ELF-1 (cell line): ENCODE results near the gene TLE4.

Source experiments
- DNase-seq: peaks from one replicate; pipeline ENCODE4 v3.0.0-alpha.2; 2016; ENCODE audit warnings: low read depth, low spot score

TLE4 gene

GRCh38 chr9:79572032-79572607 lies 355 bp downstream of the TLE4 start:
- no peak for DNase-seq

DNA sequence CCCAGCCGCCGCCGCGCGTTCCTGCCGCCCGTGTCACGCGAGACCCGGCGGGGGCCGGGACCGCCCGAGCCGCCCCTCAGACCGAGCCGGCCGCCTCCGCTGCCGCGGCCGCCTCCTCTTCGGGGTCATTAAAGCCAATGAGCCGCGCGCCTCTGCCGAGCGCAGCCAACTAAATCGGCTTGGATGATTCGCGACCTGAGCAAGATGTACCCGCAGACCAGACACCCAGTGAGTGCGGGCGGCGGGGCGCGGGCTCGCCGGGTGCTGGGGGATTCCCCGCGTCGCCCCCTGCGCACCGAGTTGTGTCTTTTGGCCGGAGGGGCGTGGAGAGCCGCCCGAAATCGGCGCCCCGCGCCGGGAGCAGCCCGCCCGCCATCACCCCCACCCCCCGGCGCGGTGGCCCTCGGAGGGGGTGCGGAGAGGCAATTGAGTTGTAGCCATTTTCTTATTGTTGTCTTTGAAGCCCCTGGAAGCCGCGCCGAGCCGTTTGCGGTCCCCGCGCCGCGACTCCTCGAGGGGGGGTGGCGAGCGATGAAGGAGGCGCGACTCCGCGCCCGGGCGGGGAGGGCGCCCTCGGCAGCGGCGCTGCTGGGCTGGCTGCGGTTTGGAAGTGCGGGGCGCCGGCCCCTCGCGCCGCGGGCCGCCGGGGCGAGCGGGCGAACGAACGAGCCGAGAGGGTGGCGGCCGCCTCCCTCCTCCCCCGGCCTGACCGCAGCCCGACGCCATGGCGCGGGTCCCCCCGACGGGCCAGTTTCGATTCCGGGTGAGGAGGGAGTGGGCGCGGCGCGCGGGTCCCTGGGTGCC lies 1.0 kb downstream of the TLE4 start:
- peak; percentile 55 for DNase-seq

DNA sequence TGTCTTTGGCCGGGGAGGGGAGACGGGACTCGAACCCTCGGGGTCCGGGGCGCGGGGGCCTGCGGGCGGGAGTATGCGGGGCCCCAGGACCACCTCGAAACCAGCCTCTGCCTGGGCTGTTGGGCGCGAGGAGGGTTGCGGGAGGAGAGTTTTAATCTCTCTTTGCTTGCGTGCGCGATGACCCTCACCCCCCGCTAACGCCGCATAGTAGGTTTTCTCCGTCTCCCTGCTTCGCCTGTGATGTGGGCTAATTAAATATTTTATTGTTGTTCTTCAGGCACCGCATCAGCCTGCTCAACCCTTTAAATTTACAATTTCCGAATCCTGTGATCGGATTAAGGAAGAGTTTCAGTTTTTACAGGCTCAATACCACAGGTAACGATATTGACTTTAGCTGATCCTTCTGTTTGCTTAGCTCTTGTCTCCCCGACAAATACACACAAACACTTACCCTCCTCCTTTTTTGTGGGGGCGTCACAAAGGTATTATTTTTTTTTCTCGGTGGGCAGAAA lies 1.7 kb downstream of the TLE4 start:
- peak; percentile 23 for DNase-seq

DNA sequence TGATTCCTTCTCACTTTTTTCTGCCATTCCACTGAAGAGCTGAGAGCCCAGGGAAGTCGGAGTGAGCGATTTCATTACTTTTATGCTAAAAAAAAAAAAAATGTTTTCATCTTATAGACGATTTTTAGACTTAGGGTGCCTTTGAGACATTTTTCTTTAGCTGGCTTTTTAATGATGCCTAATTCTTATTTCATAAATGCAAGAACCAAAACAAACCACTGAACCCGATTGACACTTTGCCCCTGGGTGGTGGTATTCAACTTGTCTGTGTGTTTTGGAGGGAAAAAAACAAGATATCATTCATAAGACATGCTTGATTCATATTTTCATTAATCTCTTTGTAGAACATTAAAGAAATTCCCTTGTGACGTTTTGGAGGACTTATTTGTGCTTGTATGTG lies 2.4 kb downstream of the TLE4 start:
- no peak for DNase-seq

DNA sequence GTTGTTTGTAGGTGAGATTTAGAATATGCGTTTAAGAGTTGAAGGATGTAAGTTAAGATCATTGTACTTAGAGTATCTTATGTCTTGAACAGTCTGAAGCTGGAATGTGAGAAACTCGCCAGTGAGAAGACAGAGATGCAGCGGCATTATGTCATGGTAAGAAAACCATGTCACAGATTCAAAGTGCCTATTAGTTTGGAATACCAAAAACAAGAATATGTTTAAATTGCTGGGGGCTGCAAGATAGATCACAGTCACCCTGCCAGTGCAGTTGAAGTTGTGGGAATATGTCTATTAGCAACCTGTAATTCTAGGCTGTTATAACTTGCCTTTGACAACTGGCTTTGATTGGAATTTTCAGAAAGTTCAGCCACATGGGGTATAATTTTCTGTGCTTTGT lies 3.0 kb downstream of the TLE4 start:
- no peak for DNase-seq

GRCh38 chr9:79575547-79575946 lies 3.8 kb downstream of the TLE4 start:
- no peak for DNase-seq

GRCh38 chr9:79577969-79578723 lies 6.4 kb downstream of the TLE4 start:
- DNase-seq: no peak

- DNase-seq: no peak
These were observed 7.1 kb downstream of the TLE4 start for GRCh38 chr9:79578891-79579290.

DNA sequence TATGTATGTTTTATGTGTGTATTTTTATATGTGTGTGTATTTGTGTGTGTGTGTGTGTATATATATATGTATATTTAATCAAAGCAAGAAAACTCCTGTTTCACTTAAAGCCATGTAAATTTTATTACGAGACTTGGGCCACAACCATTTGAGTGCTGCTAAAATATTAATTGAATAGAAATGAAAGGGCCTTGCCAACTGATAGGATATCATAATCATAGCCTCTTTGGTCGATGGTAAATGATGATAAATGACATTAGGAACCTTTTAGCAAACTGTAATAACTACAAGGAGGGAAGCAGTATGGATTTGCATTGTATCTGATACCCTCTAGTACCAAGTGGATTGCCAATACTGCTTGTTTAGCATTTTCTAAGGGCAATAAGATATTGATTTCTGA lies 7.9 kb downstream of the TLE4 start:
- DNase-seq: no peak

GRCh38 chr9:79580055-79580454 lies 8.3 kb downstream of the TLE4 start:
- no peak for DNase-seq

DNA sequence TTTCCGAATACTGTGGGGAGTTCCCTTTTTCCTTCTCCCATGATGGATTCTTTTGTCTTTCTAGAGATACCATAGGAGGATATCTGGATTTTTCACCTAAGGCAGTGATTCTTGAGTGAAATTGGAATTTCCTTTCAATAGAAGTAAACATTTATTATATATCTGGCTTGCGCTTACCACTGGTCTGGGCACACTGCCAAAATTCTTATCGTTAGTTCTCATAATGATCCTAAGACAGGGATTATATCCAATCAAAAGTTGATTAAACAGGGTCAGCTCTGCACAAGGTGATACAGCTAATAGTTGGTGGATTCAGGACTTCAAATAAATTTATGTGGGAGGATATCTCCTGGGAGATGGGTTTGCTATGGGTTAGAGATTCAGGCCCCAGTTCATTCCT lies 9.6 kb downstream of the TLE4 start:
- DNase-seq: no peak

DNA sequence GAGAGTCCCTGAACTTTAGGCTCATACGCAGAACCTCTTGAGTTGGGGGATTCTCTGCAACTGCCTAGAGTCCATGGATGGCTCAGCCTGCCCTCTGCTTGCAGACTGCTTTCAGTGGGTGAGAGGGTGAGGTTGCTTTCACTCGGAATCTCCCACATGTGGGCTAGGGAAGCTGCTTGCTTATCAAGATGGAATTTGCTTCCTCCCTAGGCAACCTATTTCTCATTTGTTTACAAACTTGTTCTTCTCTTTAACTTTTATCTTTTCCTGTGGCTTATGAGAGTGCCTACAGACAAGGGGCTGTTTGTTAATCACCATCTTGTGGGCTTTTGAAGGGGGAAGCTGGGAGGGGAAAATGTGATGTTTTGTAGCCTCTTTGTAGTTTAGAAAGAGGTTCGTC lies 10.0 kb downstream of the TLE4 start:
- DNase-seq: peak; percentile 13

DNA sequence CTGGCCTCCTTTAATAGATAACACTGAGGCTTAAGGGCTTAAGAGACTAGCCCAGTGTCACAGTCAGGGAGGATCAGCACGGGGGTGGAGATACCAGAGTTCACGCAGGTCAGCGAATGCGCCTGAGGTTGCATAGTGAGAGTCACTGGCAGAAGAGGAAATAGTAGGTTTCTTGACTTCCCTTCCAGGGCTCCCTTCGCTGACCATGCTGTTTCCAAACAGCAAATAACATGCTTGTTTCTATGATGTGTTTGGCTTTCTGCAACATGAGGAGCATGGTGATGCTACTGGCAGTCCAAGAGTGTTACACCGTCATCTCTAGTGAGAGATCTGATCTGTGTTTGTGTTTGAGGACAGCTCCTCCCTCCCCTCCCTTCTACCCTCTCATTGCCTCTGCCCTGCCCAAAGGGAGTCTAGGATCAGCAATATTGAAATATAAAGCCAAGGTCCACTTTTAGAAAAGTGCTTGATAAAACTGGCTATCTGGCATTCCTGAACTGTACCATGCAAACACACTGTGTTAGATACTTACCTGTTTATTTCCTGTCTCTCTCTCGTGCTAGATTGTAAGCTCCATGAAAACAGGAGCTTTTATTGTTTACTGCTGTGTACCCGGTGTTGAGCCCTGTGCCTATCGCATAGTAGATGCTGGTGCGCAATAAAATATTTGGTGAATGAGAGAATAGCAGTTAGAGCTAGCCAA lies 12.3 kb downstream of the TLE4 start:
- DNase-seq: peak; percentile 61

- DNase-seq: no peak
These were observed 12.9 kb downstream of the TLE4 start for GRCh38 chr9:79584655-79584982.

- DNase-seq: no peak
These were observed 16.9 kb downstream of the TLE4 start for GRCh38 chr9:79588488-79589223.

- DNase-seq: no peak
These were observed 19.7 kb downstream of the TLE4 start for GRCh38 chr9:79591458-79591857.

GRCh38 chr9:79592726-79593493 lies 21.1 kb downstream of the TLE4 start:
- DNase-seq: no peak

DNA sequence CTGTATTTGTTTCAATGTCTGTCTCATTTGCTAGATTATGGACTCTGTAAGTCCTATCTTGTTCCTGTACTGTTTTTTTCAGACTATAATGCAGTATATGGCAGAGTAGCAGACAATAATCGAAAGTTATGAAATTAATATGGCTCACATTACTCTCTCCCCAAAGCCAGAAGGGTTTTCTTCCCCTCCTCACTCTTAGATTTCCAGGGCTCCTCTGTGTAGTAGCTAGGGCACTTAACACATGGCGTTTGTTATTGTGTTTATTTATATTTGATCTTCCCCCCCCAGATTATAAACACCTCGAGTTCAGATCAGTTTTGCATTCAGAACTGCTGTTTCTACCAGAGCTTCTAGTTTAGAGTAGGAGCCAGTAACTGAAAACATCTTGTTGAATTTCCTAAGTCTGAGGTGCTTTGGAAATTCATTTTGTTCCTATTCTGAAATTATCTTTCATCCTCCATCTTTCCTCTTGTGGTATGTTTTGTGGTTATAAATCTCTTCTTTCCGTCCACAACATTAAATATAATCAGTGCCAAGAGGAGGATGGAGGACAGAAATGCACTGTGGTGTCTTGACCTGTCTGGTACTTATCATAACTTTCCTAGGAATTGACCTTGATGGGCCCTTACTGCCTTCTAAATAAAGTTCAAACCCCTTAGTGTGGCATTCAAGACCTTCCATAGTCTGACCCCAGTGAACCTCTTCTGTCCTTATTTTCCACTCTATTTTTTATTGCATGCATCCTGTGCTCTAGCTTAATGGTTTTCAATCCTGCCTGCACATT lies 27.0 kb downstream of the TLE4 start:
- no peak for DNase-seq

DNA sequence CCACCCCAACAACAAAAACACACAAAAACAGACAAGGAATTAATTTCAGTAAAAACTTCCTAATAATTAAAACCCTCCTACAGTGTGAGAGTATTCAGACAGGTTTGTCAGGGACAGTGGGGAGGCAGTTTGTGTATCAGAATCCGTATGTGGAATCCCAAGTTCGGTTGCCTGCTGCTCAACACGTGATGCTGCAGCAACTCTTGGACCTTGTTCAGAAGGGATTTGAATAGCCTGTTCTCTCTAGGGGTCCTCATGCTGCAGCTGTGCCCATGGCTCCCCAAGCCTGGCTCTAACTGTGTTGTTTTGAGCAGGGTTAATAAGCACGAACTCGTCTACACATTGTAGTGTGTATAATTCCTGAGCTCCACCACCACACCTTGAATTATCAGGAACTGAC lies 28.7 kb downstream of the TLE4 start:
- DNase-seq: no peak
